HepG2 (cell line): Measurements from ENCODE around the gene XPNPEP1. TPM values are rescaled to one million over a fixed set of nuclear protein-coding genes. Genes with fewer than 3 reads are reported as not detected.

Experiments
- ATAC-seq: fragments of 200-7000 bp; cut with Tn5 transposase; 3 replicates; pipeline ENCODE4 v1.9.1; 2020; ENCODE audit warnings: mild to moderate bottlenecking, moderate library complexity
- BruUV-seq: library from RNA; stranded (reverse); fragments of 400-500 nt; replicated peaks from 2 replicates; lab custom pipeline; 2021; lab: Mats Ljungman, UMichigan
- CTCF ChIA-PET: fragments of 300-600 bp; formaldehyde crosslinking; extraction: SDS; loops from one replicate; lab custom pipeline; 2021; ENCODE audit warnings: low total read pairs, inconsistent platforms, low intra/inter-chr PET ratio; lab: Yijun Ruan, JAX
- POLR2A ChIA-PET: fragments of 350-600 bp; sonication (Branson Sonifier 250); formaldehyde crosslinking; loops from one replicate; lab custom pipeline; 2020; ENCODE audit warnings: antibody characterized with exemption, inconsistent platforms; lab: Yijun Ruan, JAX
- DNase-seq: peaks from one replicate; pipeline ENCODE4 v3.0.0-alpha.2; 2015; ENCODE audit warnings: low spot score
- FAIRE-seq: peaks from 3 replicates; lab custom pipeline; 2011; peaks lifted over from hg19 to GRCh38; lab: Jason Lieb, UNC
- H2AFZ ChIP-seq: one replicate; pipeline ENCODE4 v1.6.1; 2011; ENCODE audit warnings: low read length, inconsistent platforms
- H3K27ac ChIP-seq: fragments of 300-600 bp; 3 replicates; pipeline ENCODE4 v1.8.0; 2011; ENCODE audit warnings: mixed run types, mild to moderate bottlenecking, mixed read lengths, low read length, inconsistent platforms; ENCODE audit not compliant: insufficient read depth; ENCODE audit errors: extremely low read length
- H3K27me3 ChIP-seq, 2 experiments: fragments of 200-600 bp in 1 of 2; 2 replicates in 1 of 2; 3 replicates in 1 of 2; pipeline versions ENCODE4 v1.6.0 to v1.8.0; 2011; ENCODE audit warnings: low read length in 2 of 2, mild to moderate bottlenecking in 2 of 2, moderate library complexity in 2 of 2, inconsistent platforms in 1 of 2; ENCODE audit not compliant: insufficient read depth in 2 of 2, control insufficient read depth in 1 of 2
- H3K36me3 ChIP-seq, 2 experiments: fragments of 200-600 bp in 1 of 2; replicated peaks in 1 of 2; 2 replicates in 1 of 2; 3 replicates in 1 of 2; pipeline versions ENCODE4 v1.5.1 to v1.8.0; 2011; ENCODE audit warnings: low read length in 2 of 2, inconsistent platforms in 1 of 2; ENCODE audit not compliant: insufficient read depth in 2 of 2, control insufficient read depth in 1 of 2
- H3K4me1 ChIP-seq: 2 replicates; pipeline ENCODE4 v1.5.1; 2012; ENCODE audit warnings: low read length, inconsistent platforms; ENCODE audit not compliant: insufficient read depth
- H3K4me2 ChIP-seq: 2 replicates; pipeline ENCODE4 v1.6.0; 2011; ENCODE audit warnings: low read depth, low read length, inconsistent platforms
- H3K4me3 ChIP-seq, 3 experiments: fragments of 200-600 bp in 1 of 3; sonication (generic), shearing (Covaris generic) in 1 of 3; replicated peaks in 1 of 3; 2 replicates each; pipeline ENCODE4 v1.5.1; 2011 to 2016; ENCODE audit warnings: low read length in 3 of 3, inconsistent platforms in 2 of 3, low read depth in 2 of 3, mild to moderate bottlenecking in 2 of 3, control low read depth in 1 of 3, mixed read lengths in 1 of 3; ENCODE audit not compliant: insufficient read depth in 1 of 3
- H3K79me2 ChIP-seq: one replicate; pipeline ENCODE4 v1.6.1; 2011; ENCODE audit warnings: low read length, inconsistent platforms; ENCODE audit not compliant: insufficient read depth
- H3K9ac ChIP-seq: 2 replicates; pipeline ENCODE4 v1.6.0; 2011; ENCODE audit warnings: mild to moderate bottlenecking, low read depth, low read length, inconsistent platforms; ENCODE audit not compliant: insufficient read depth
- H3K9me3 ChIP-seq: 2 replicates; pipeline ENCODE4 v1.5.1; 2012; ENCODE audit warnings: mild to moderate bottlenecking, low read length
- H4K20me1 ChIP-seq: 2 replicates; pipeline ENCODE4 v1.6.0; 2011; ENCODE audit warnings: inconsistent platforms, mild to moderate bottlenecking, low read length, moderate library complexity; ENCODE audit not compliant: insufficient read depth
- ATF7 ChIP-seq, 2 experiments: fragments of 450-650 bp in 1 of 2; sonication (generic) in 1 of 2; formaldehyde crosslinking in 1 of 2; IDR thresholded peaks; 2 replicates each; pipeline versions ENCODE4 v1.4.0 to v1.6.1; 2016 to 2020; ENCODE audit warnings: antibody characterized with exemption in 1 of 2, mild to moderate bottlenecking in 1 of 2, missing genetic modification reagents in 1 of 2
- BCL6 ChIP-seq: IDR thresholded peaks from 2 replicates; pipeline ENCODE4 v1.6.1; 2016; ENCODE audit warnings: missing genetic modification reagents, missing compliant biosample characterization
- CREB1 ChIP-seq, 2 experiments: fragments of 450-650 bp in 1 of 2; IDR thresholded peaks; 2 replicates each; pipeline ENCODE4 v1.6.1; 2016 to 2017; ENCODE audit warnings: control low read depth in 1 of 2, mild to moderate bottlenecking in 1 of 2, missing compliant biosample characterization in 1 of 2, missing genetic modification characterization in 1 of 2
- FOXK2 ChIP-seq: fragments of 450-650 bp; IDR thresholded peaks from 2 replicates; pipeline ENCODE4 v1.6.1; 2016
- HMG20A ChIP-seq: IDR thresholded peaks from 2 replicates; pipeline ENCODE4 v1.6.1; 2016; ENCODE audit warnings: borderline replicate concordance
- MED1 ChIP-seq: sonication (generic); formaldehyde crosslinking; IDR thresholded peaks from 2 replicates; pipeline ENCODE4 v1.4.0; 2020; ENCODE audit warnings: missing genetic modification reagents
- ZNF703 ChIP-seq: sonication (generic); formaldehyde crosslinking; IDR thresholded peaks from 2 replicates; pipeline ENCODE4 v1.5.1; 2020; ENCODE audit warnings: missing genetic modification reagents, mild to moderate bottlenecking, moderate library complexity, borderline replicate concordance
- WGBS: methylation state at CpG from one replicate; pipeline ENCODE4 v1.1.6; 2017; ENCODE audit warnings: low lambda C conversion rate; 5-methylcytosine and 5-hydroxymethylcytosine counted together
- in situ Hi-C: cut with HindIII; loops from 2 replicates; pipeline ENCODE4 v1.10.0; 2017; ENCODE audit warnings: low pct_unique_long_range_greater_than_20kb; ENCODE audit not compliant: extremely low pct_ligation_motif_present
- intact Hi-C: fragments of 100-400 bp; cut with micrococcal nuclease; formaldehyde crosslinking; loops from one replicate; pipeline ENCODE4 v1.10.0; 2022; ENCODE audit not compliant: unreplicated experiment
- polyA plus RNA-seq, 8 experiments: library from polyadenylated mRNA; depleted of rRNA in 3 of 8; stranded (reverse) in 7 of 8; unstranded in 1 of 8; fragments of >200 nt; fragmentation: Illumina TruSeq in 4 of 8; extraction: Trizol in 4 of 8; gene quantifications; 2 replicates each; pipeline versions ENCODE4 v1.2.1 to v1.2.3, GENCODE V29; 2011 to 2016; ENCODE audit warnings: low read depth in 4 of 8, missing spikeins in 1 of 8, mixed read lengths in 1 of 8; ENCODE audit not compliant: insufficient read depth in 1 of 8
- total RNA-seq, 5 experiments: library from RNA; depleted of rRNA; stranded (reverse); fragments of >200 nt; fragmentation: Illumina TruSeq; extraction: Trizol; gene quantifications; 2 replicates each; pipeline ENCODE4 v1.2.3, GENCODE V29; 2016; ENCODE audit warnings: low read depth in 1 of 5

The XPNPEP1 gene
- total and polyA plus RNA-seq, 2 of the 13 experiments (the other 11 are each of a cell fraction or from before 2014, with no cell fraction given): 30.3 to 55.5 TPM

DNA sequence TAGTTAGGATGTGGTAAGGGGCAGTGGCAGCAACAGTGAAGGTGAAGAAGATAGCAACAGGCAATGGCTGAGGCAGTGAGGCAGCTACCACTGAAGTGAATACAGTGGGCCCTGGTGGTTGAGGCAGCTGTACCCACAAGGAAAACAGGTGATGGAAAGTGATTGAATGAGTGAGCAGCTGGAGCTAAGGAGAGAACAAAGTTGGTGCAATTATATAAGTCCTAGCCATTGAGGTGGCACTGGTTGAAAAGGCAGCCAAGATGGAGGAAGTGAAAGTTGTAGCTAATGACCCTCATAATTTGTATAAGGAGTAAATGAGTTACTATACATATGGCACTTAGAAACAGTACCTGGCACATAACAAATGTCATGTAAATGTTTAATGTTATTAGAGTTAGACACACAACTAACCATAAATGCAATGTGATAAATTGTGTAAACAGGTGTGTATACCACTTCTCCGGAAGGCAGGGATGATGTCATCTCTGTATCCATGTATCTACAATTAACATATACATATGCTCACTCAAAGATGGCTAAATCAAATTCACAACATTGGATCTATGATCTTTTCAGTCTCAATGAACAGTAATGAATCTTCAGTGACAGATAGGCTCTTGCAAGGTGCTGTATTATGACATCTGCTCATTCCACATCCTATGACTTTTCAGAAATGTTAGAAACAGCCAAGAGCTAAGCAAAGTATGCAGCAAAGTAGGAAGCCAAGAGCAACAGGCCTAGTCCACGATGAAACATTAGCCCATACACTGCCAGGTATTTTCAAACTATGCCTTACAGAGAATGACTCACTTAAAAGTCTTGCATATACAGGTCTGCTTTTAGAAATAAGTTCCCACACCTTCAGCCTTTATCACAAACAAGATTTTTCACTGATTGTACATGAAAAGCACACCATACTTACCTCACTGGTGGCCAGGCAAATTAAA is 10.7 kb downstream of the XPNPEP1 start:
- Histone ChIP-seq H3K36me3 (peaks cover 1 to 11% of the 10 kb centered on the region in 2 experiments; a peak in 4 of 5 replicates), H3K27me3 (no peaks in the 10 kb centered on the region), H3K27ac (no peak overlapping the region), H3K4me1 (peaks cover 25% of the 10 kb centered on the region), H4K20me1 (no peaks in the 10 kb centered on the region), H3K9ac (no peak overlapping the region), H3K4me2 (no peak overlapping the region), H2AFZ (no peak overlapping the region), H3K4me3 (no peak overlapping the region), H3K79me2 (peaks cover 2% of the 10 kb centered on the region), H3K9me3 (no peaks in the 10 kb centered on the region)
- in situ Hi-C loops: no loop called here
- POLR2A ChIA-PET: no interaction called here
- ATAC-seq: no peak
- FAIRE-seq: no peak
- BruUV-seq: no TSS peak
- no peak for DNase-seq
- 62% methylated on average over 2 of the region's 2 CpGs for WGBS
- intact Hi-C loops: no loop called here
- TF ChIP-seq HMG20A (CRISPR knock-in tag): no peak
- TF ChIP-seq ATF7 (IDR thresholded peaks at IDR 0.05): peak; percentile 83
- no peak for TF ChIP-seq ATF7 (CRISPR knock-in tag; IDR thresholded peaks at IDR 0.05)
- no peak for TF ChIP-seq MED1 (CRISPR knock-in tag)
- CTCF ChIA-PET: no interaction called here

DNA sequence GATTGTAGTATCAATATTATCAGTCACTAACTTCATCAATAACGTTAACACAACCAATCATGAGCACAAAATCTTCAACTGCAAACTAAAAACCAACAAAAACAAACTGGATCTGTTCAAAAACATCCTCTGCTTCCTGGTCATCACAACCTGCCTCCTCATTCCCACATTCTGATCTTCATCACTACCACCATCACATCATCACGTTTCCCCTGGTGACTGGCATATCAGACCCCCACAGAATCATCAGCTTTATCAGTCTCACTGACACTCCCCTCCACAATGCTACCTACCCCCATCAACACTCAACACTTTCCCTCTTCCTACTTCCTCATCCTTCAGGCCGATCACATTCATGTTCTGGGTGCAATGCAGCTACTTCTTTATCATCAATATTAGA is 11.4 kb downstream of the XPNPEP1 start:
- intact Hi-C loops: no loop called here
- Histone ChIP-seq H3K27me3 (no peaks in the 10 kb centered on the region), H4K20me1 (no peaks in the 10 kb centered on the region), H3K9me3 (no peaks in the 10 kb centered on the region), H3K79me2 (peaks cover 2% of the 10 kb centered on the region), H3K4me3 (no peak overlapping the region), H2AFZ (no peak overlapping the region), H3K9ac (no peak overlapping the region), H3K4me1 (peaks cover 21% of the 10 kb centered on the region), H3K4me2 (no peak overlapping the region), H3K36me3 (peaks cover 5 to 16% of the 10 kb centered on the region in 2 experiments; a peak in 4 of 5 replicates), H3K27ac (no peak overlapping the region)
- ChIA-PET CTCF (no interaction called here), POLR2A (no interaction called here)
- DNase-seq: no peak
- TF ChIP-seq ZNF703 (CRISPR knock-in tag) (no peak), BCL6 (CRISPR knock-in tag) (no peak), CREB1 (IDR thresholded peaks at IDR 0.05) (peak; percentile 14; the same call in 1 of the 2 replicates), CREB1 (CRISPR knock-in tag; IDR thresholded peaks at IDR 0.05) (no peak), FOXK2 (0 out of 2 replicates have a peak, but pooled peaks have one; percentile 7)
- in situ Hi-C loops: no loop called here
- ATAC-seq: no peak
- no peak for FAIRE-seq
- 96% methylated on average over 3 of the region's 3 CpGs for WGBS
- BruUV-seq: no TSS peak
